B cell (primary cell): ENCODE measurements around the gene PRSS21. TPM values are rescaled to one million over a fixed set of nuclear protein-coding genes. Genes with fewer than 3 reads are reported as not detected.

Source experiments
- ATAC-seq: fragments of 200-7000 bp; cut with Tn5 transposase; one replicate; pipeline ENCODE4 v1.10.0; 2021; ENCODE audit warnings: low read depth, mild to moderate bottlenecking, moderate number of reproducible peaks, moderate library complexity
- CTCF ChIA-PET: fragments of 350-600 bp; sonication (Branson Sonifier 250); formaldehyde crosslinking; loops from one replicate; lab custom pipeline; 2021; ENCODE audit warnings: antibody characterized with exemption, inconsistent platforms; lab: Charles Lee
- POLR2A ChIA-PET: fragments of 350-600 bp; sonication (Branson Sonifier 250); formaldehyde crosslinking; loops from one replicate; lab custom pipeline; 2021; ENCODE audit warnings: antibody characterized with exemption; lab: Charles Lee
- DNase-seq: peaks from one replicate; pipeline ENCODE4 v3.0.0; 2013
- H2AFZ ChIP-seq: 2 replicates; pipeline ENCODE4 v1.6.1; 2012; ENCODE audit warnings: mild to moderate bottlenecking, low read depth, low read length; ENCODE audit not compliant: insufficient read depth, poor library complexity, severe bottlenecking
- H3K27ac ChIP-seq, 2 donors: 1 replicate in 1 of 2; 2 replicates in 1 of 2; pipeline ENCODE4 v1.5.1; 2012 to 2013; ENCODE audit warnings: low read length in 2 of 2, mild to moderate bottlenecking in 2 of 2, moderate library complexity in 1 of 2
- H3K27me3 ChIP-seq, 4 experiments: fragments of 200-600 bp in 1 of 4; sonication (generic) in 1 of 4; replicated peaks in 1 of 4; 1 replicate in 2 of 4; 2 replicates in 2 of 4; pipeline versions ENCODE4 v1.6.1 to v1.7.0; 2013 to 2016; ENCODE audit warnings: low read length in 3 of 4, mild to moderate bottlenecking in 2 of 4, mixed read lengths in 1 of 4, moderate library complexity in 1 of 4; ENCODE audit not compliant: insufficient read depth in 4 of 4, control insufficient read depth in 3 of 4; ENCODE audit errors: control extremely low read depth in 1 of 4
- H3K36me3 ChIP-seq, 2 experiments: replicated peaks in 1 of 2; 1 replicate in 1 of 2; 2 replicates in 1 of 2; pipeline versions ENCODE4 v1.6.1 to v1.7.1; 2013; ENCODE audit warnings: low read length in 1 of 2; ENCODE audit not compliant: insufficient read depth in 2 of 2, control insufficient read depth in 1 of 2; ENCODE audit errors: control extremely low read depth in 1 of 2, extremely low read depth in 1 of 2
- H3K4me1 ChIP-seq, 2 donors: fragments of 200-600 bp in 1 of 2; sonication (generic) in 1 of 2; 1 replicate in 1 of 2; 2 replicates in 1 of 2; pipeline versions ENCODE4 v1.5.1 to v1.6.1; 2013 to 2017; ENCODE audit warnings: low read length in 2 of 2; ENCODE audit not compliant: control insufficient read depth in 2 of 2, insufficient read depth in 2 of 2
- H3K4me2 ChIP-seq: replicated peaks from 2 replicates; pipeline ENCODE3; 2012; ENCODE audit warnings: mild to moderate bottlenecking, low read depth, low read length; ENCODE audit not compliant: poor library complexity, severe bottlenecking
- H3K4me3 ChIP-seq, 5 experiments: fragments of 200-600 bp in 1 of 5; sonication (generic) in 1 of 5; 1 replicate in 3 of 5; 2 replicates in 2 of 5; pipeline versions ENCODE4 v1.5.1 to v1.7.0; 2011 to 2016; ENCODE audit warnings: low read length in 4 of 5, mild to moderate bottlenecking in 4 of 5, low read depth in 2 of 5, control low read depth in 1 of 5, moderate library complexity in 1 of 5; ENCODE audit not compliant: insufficient read depth in 1 of 5; ENCODE audit errors: control extremely low read depth in 1 of 5, extremely low read depth in 1 of 5
- H3K79me2 ChIP-seq: fragments of 200-600 bp; sonication (generic); one replicate; pipeline ENCODE4 v1.6.0; 2016; ENCODE audit warnings: low read length; ENCODE audit not compliant: control insufficient read depth, insufficient read depth
- H3K9ac ChIP-seq: fragments of 200-600 bp; sonication (generic); 2 replicates; pipeline ENCODE4 v1.6.1; 2017; ENCODE audit warnings: mild to moderate bottlenecking, low read length, moderate library complexity
- H3K9me3 ChIP-seq, 3 donors: one replicate each; pipeline versions ENCODE4 v1.6.1 to v1.7.1; 2013; ENCODE audit warnings: low read length in 2 of 3; ENCODE audit not compliant: control insufficient read depth in 2 of 3, insufficient read depth in 1 of 3; ENCODE audit errors: control extremely low read depth in 1 of 3
- H4K20me1 ChIP-seq: 2 replicates; pipeline ENCODE4 v1.6.0; 2012; ENCODE audit warnings: mild to moderate bottlenecking, low read length; ENCODE audit not compliant: insufficient read depth, control insufficient read depth, poor library complexity, severe bottlenecking
- H3K27ac Mint-ChIP-seq: one replicate; pipeline ENCODE4 v1.8.0; 2021; ENCODE audit warnings: mixed read lengths
- H3K27me3 Mint-ChIP-seq: one replicate; pipeline ENCODE4 v1.8.0; 2021; ENCODE audit warnings: mixed read lengths
- H3K4me1 Mint-ChIP-seq: one replicate; pipeline ENCODE4 v1.8.0; 2021; ENCODE audit warnings: mixed read lengths
- H3K4me3 Mint-ChIP-seq: one replicate; pipeline ENCODE4 v1.8.0; 2021; ENCODE audit warnings: mixed read lengths
- H3K9me3 Mint-ChIP-seq: one replicate; pipeline ENCODE4 v1.8.0; 2022; ENCODE audit warnings: mixed read lengths; ENCODE audit not compliant: insufficient read depth
- CTCF ChIP-seq: fragments of 200-600 bp; IDR thresholded peaks from one replicate; pipeline ENCODE4 v1.8.0; 2022; ENCODE audit warnings: antibody characterized with exemption, mild to moderate bottlenecking
- EZH2 ChIP-seq: IDR thresholded peaks from 2 replicates; pipeline ENCODE4 v1.6.1; 2012; ENCODE audit warnings: borderline replicate concordance, low read depth, mild to moderate bottlenecking, moderate library complexity, low read length; ENCODE audit not compliant: insufficient read depth, poor library complexity, severe bottlenecking
- WGBS: methylation state at CpG from one replicate; pipeline ENCODE4 v1.1.5; 2013; ENCODE audit warnings: missing lambda C conversion rate; ENCODE audit not compliant: insufficient coverage; 5-methylcytosine and 5-hydroxymethylcytosine counted together
- intact Hi-C: fragments of 100-400 bp; cut with micrococcal nuclease; formaldehyde crosslinking; loops from one replicate; pipeline ENCODE4 v1.10.0; 2022
- polyA plus RNA-seq: library from polyadenylated mRNA; depleted of rRNA; stranded (reverse); fragments of >200 nt; gene quantifications from 2 replicates; pipeline ENCODE4 v1.2.3, GENCODE V29; 2012
- total RNA-seq, 2 donors: library from RNA; stranded (reverse); fragments of 120-200 nt in 1 of 2; gene quantifications; 1 replicate in 1 of 2; 2 replicates in 1 of 2; pipeline versions ENCODE4 v1.2.3 to v1.2.4, GENCODE V29; 2013 to 2022

PRSS21 gene
- total and polyA plus RNA-seq, 2 donors (not counting 1 experiment from before 2014, with no cell fraction given): 2.0 to 5.8 TPM

- TF ChIP-seq EZH2 (no peak), CTCF (no peak)
- DNase-seq (no peak), ATAC-seq (no peak)
- H3K79me2 ChIP-seq: no peaks in the 10 kb centered on the region
- H2AFZ ChIP-seq: no peak overlapping the region
- WGBS: 97% methylated on average over 3 of the region's 4 CpGs
- Mint-ChIP-seq H3K4me3 (no peak overlapping the region), H3K9me3 (no peaks in the 10 kb centered on the region), H3K27ac (no peak overlapping the region), H3K4me1 (peaks cover 9% of the 10 kb centered on the region), H3K27me3 (peaks cover 14% of the 10 kb centered on the region)
- H3K4me2 ChIP-seq: no peak overlapping the region
- no peaks in the 10 kb centered on the region for H3K9me3 ChIP-seq
- ChIA-PET CTCF (interaction anchor here (0.7 to 1.8 kb wide), 2 partner anchors 41 to 61 kb away, joined by 3 to 5 read pairs; no protein-coding TSS in a partner anchor), POLR2A (no interaction called here)
- H3K27me3 ChIP-seq: peaks cover 0 to 3% (median 0%) of the 10 kb centered on the region in 4 experiments
- H3K36me3 ChIP-seq: no peaks in the 10 kb centered on the region
- intact Hi-C loops: loop anchor here (5.0 to 10.0 kb wide), 2 partner anchors 92 to 194 kb away; partner anchors contain the start of gene ELOB
- no peak overlapping the region for H3K9ac ChIP-seq
- no peak overlapping the region for H3K4me3 ChIP-seq
- H3K27ac ChIP-seq: no peak overlapping the region
- H3K4me1 ChIP-seq: peaks cover 0 to 10% of the 10 kb centered on the region in 2 donors
- no peaks in the 10 kb centered on the region for H4K20me1 ChIP-seq
These were observed 49.4 kb downstream of the PRSS21 start for GRCh38 chr16:2866431-2866830.

GRCh38 chr16:2867661-2867986 lies 50.6 kb downstream of the PRSS21 start:
- ChIA-PET POLR2A (interaction anchor here (0.5 to 1.4 kb wide), 6 partner anchors 15 to 1487 kb away, joined by 3 to 10 read pairs (median 4); partner anchors contain the start of genes ELOB and FLYWCH2), CTCF (interaction anchor here (0.7 to 1.6 kb wide), 24 partner anchors 10 to 206 kb away, joined by 3 to 19 read pairs (median 4); partner anchors contain the start of genes FLYWCH1 and FLYWCH2)
- intact Hi-C loops: loop anchor here (5.0 to 10.0 kb wide), 2 partner anchors 93 to 195 kb away; partner anchors contain the start of gene ELOB
- Histone ChIP-seq H3K9me3 (no peaks in the 10 kb centered on the region), H3K36me3 (no peaks in the 10 kb centered on the region), H3K4me1 (peaks cover 0 to 10% of the 10 kb centered on the region in 2 donors), H3K4me3 (peak overlapping the region; percentile 47 to 83 (median 71)), H3K27ac (peak overlapping the region; percentile 78 to 85), H3K27me3 (peaks cover 0 to 3% (median 0%) of the 10 kb centered on the region in 4 experiments), H3K9ac (peak overlapping the region; percentile 77), H3K79me2 (no peaks in the 10 kb centered on the region), H2AFZ (peak overlapping the region; percentile 91), H4K20me1 (no peaks in the 10 kb centered on the region), H3K4me2 (peak overlapping the region; percentile 92)
- no peak for ATAC-seq
- H3K9me3 Mint-ChIP-seq: no peaks in the 10 kb centered on the region
- H3K4me1 Mint-ChIP-seq: peaks cover 9% of the 10 kb centered on the region
- 14% methylated on average over 1 of the region's 8 CpGs for WGBS
- peak overlapping the region; percentile 94 for H3K4me3 Mint-ChIP-seq
- TF ChIP-seq EZH2: no peak
- no peak for TF ChIP-seq CTCF
- DNase-seq: no peak
- peak overlapping the region; percentile 92 for H3K27ac Mint-ChIP-seq
- peaks cover 17% of the 10 kb centered on the region for H3K27me3 Mint-ChIP-seq
